Lower leg skin (tissue), 3 donors: ENCODE results near the gene MCM3AP.

ENCODE experiments used
- CTCF ChIP-seq, 3 donors: fragments of 450-650 bp; IDR thresholded peaks; one replicate each; pipeline ENCODE4 v1.5.1; 2016; ENCODE audit warnings: antibody characterized with exemption in 3 of 3, mild to moderate bottlenecking in 3 of 3, moderate library complexity in 2 of 3
- POLR2A ChIP-seq, 2 donors: fragments of 450-650 bp; IDR thresholded peaks; one replicate each; pipeline ENCODE4 v1.6.1; 2016 to 2017; ENCODE audit warnings: antibody characterized with exemption in 2 of 2, mild to moderate bottlenecking in 1 of 2, moderate library complexity in 1 of 2

GRCh38 chr21:46214478-46215340 is 70.7 kb downstream of the MCM3AP start:
- TF ChIP-seq CTCF (IDR thresholded peaks at IDR 0.05) (no peak), POLR2A (IDR thresholded peaks at IDR 0.05) (no peak)
